Mesothelial cell of epicardium (in vitro differentiated cells): ENCODE measurements around the gene MIEF2. TPM values are rescaled to one million over a fixed set of nuclear protein-coding genes. Genes with fewer than 3 reads are reported as not detected.

Experiments used
- DNase-seq, 2 experiments: peaks; one replicate each; pipeline ENCODE4 v3.0.0; 2021; ENCODE audit warnings: low spot score in 2 of 2; ENCODE audit not compliant: unreplicated experiment in 2 of 2
- H3K27ac Mint-ChIP-seq: 2 replicates; pipeline ENCODE4 v1.8.0; 2021; ENCODE audit warnings: mixed read lengths
- H3K27me3 Mint-ChIP-seq: 2 replicates; pipeline ENCODE4 v1.8.0; 2021; ENCODE audit warnings: low read depth, mixed read lengths
- H3K36me3 Mint-ChIP-seq: 2 replicates; pipeline ENCODE4 v1.8.0; 2021; ENCODE audit warnings: mixed read lengths
- H3K4me1 Mint-ChIP-seq: 2 replicates; pipeline ENCODE4 v1.8.0; 2021; ENCODE audit warnings: mixed read lengths
- H3K4me3 Mint-ChIP-seq: 2 replicates; pipeline ENCODE4 v1.8.0; 2021; ENCODE audit warnings: mild to moderate bottlenecking, moderate library complexity, mixed read lengths
- H3K9me3 Mint-ChIP-seq: 2 replicates; pipeline ENCODE4 v1.8.0; 2021; ENCODE audit warnings: mixed read lengths
- total RNA-seq: library from RNA; stranded (reverse); gene quantifications from 3 replicates; pipeline ENCODE4 v1.2.1, GENCODE V29; 2021
- TF ChIP-seq, protein P1 (sequence below): fragments of 200-600 bp; sonication (generic); IDR thresholded peaks from one replicate; pipeline ENCODE4 v1.5.0; 2021; ENCODE audit warnings: antibody characterized with exemption; ENCODE audit not compliant: unreplicated experiment

Gene MIEF2
- total RNA-seq, 1 donor from 2014 or later, result 23.8 TPM

DNA sequence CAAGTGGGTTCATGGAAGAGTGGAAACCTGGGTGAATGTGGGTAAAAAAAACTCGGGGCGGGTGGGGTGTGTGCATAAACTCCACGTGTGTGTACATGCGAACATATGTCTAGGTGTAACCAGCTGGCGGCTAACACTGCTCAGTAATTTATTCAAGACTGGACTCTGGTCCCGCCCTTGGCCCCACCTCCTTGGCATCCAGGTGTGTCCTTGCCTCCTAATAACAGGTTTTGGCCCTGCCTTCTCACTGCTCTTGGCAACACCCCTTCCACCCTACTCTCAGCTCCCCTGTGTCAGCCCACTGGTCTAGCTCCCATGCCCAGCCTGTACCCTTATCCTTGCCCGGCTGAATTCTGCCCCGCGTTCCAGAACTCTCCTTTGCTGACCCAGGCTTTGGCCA is 10.2 kb upstream of the MIEF2 start:
- TF ChIP-seq, protein P1, sequence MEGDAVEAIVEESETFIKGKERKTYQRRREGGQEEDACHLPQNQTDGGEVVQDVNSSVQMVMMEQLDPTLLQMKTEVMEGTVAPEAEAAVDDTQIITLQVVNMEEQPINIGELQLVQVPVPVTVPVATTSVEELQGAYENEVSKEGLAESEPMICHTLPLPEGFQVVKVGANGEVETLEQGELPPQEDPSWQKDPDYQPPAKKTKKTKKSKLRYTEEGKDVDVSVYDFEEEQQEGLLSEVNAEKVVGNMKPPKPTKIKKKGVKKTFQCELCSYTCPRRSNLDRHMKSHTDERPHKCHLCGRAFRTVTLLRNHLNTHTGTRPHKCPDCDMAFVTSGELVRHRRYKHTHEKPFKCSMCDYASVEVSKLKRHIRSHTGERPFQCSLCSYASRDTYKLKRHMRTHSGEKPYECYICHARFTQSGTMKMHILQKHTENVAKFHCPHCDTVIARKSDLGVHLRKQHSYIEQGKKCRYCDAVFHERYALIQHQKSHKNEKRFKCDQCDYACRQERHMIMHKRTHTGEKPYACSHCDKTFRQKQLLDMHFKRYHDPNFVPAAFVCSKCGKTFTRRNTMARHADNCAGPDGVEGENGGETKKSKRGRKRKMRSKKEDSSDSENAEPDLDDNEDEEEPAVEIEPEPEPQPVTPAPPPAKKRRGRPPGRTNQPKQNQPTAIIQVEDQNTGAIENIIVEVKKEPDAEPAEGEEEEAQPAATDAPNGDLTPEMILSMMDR, result no peak
- H3K9me3 Mint-ChIP-seq, result no peaks in the 10 kb centered on the region
- no peak overlapping the region for H3K4me3 Mint-ChIP-seq
- no peak overlapping the region for H3K27ac Mint-ChIP-seq
- peaks cover 13% of the 10 kb centered on the region for H3K4me1 Mint-ChIP-seq
- peaks cover 29% of the 10 kb centered on the region for H3K36me3 Mint-ChIP-seq
- DNase-seq, result no peak
- no peaks in the 10 kb centered on the region for H3K27me3 Mint-ChIP-seq

DNA sequence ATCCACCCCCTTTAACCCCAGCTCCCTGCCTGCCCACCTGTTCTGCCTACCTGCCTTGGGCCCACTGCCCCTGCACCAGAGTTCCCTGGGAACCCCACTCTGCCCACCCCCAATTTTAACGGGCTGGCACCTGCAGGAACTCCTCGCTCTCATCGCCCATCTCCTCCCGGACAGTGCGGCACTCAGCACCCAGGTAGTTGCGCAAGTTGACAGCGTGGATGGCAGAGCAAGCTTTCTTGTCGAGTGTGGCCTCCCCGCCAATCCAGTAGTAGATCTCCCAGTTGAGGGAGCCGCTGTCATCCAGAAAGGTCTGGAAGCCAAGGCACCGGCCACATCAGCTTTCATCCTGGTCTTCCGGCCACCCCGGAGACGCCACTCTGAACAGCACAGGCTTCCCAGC is 9.8 kb upstream of the MIEF2 start:
- Mint-ChIP-seq H3K36me3 (peaks cover 26% of the 10 kb centered on the region), H3K4me3 (no peak overlapping the region), H3K27me3 (no peaks in the 10 kb centered on the region), H3K9me3 (no peaks in the 10 kb centered on the region), H3K4me1 (peaks cover 13% of the 10 kb centered on the region), H3K27ac (no peak overlapping the region)
- no peak for DNase-seq
- TF ChIP-seq, protein P1, result no peak

DNA sequence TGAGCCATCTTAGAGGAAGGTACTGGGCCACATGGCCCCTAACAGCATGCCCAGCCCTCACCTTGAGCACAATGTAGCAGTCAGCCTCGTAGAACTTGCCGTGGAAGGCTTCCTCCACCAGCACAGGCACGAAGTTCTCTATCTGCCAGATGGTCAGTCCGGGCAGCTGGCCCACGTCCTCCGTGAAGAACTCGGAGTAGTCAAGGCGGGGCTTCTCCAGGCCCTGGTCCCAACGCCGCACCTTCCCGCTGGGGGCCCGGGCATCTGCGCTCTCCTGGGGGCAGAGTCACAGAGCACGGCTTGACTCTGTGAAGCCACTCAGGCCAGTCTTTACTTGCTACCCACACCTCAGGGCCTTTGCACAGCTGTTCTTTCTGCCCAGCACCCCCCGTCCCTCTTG is 9.3 kb upstream of the MIEF2 start:
- TF ChIP-seq, protein P1, result no peak
- Mint-ChIP-seq H3K4me3 (no peak overlapping the region), H3K36me3 (peaks cover 26% of the 10 kb centered on the region), H3K27ac (no peak overlapping the region), H3K4me1 (peaks cover 13% of the 10 kb centered on the region), H3K27me3 (no peaks in the 10 kb centered on the region), H3K9me3 (no peaks in the 10 kb centered on the region)
- DNase-seq, result no peak

DNA sequence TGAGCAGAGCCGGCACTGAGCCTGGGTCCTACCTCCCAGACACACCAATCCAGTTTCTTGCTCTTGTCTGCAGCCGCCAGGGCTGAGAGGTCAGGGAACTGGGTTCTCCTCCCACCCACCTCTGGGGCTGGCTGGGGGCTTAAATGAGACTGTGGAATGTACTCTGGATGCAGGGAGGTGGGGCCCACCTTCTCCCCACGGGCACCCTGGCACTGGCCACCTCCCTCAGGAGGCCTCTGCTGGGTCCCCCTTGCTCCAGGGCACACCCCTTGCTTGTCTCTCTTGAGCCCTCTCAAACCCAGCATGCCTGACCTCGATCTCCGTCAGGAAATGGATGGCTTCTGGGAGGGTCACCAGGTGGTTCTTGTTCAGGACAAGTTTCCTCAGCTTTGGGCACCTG is 8.3 kb upstream of the MIEF2 start:
- Mint-ChIP-seq H3K4me3 (no peak overlapping the region), H3K4me1 (peaks cover 10% of the 10 kb centered on the region), H3K36me3 (peaks cover 25% of the 10 kb centered on the region), H3K27me3 (no peaks in the 10 kb centered on the region), H3K9me3 (no peaks in the 10 kb centered on the region), H3K27ac (no peak overlapping the region)
- TF ChIP-seq, protein P1, result no peak
- DNase-seq, result no peak

DNA sequence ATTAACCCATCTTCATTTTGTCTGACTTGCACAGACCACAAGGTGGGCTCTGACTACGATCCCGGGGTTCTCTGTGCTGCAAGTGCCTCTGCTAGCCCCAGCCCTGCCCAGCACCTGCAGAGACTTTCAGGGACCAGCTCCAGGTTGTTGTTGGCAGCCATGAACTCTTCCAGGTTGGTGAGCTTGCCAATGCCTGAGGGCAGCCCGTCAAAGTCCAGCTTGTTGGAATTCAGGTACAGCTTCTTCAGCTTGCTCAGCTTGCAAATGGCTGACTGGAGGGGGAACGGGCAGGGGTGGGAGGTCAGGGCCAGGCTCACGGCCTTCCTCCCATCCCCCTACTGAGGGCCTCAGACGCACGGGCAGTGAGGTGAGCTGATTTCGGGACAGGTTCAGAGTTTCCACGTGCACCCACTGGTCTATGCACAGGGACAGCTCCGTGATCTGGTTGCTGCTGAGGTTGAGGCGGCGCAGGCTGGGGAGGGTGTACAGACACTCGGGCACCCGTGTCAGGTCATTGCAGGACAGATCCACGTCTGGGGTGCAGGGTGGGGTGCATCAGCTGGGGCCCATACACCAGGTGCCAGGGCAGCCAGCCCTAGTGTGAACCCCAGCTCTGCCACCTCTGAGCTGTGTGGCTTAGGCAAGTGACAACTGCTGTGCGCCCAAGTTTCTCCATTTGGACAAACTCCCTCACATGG is 7.1 kb upstream of the MIEF2 start:
- Mint-ChIP-seq H3K27ac (no peak overlapping the region), H3K36me3 (peaks cover 21% of the 10 kb centered on the region), H3K9me3 (no peaks in the 10 kb centered on the region), H3K4me3 (no peak overlapping the region), H3K4me1 (peaks cover 12% of the 10 kb centered on the region), H3K27me3 (no peaks in the 10 kb centered on the region)
- TF ChIP-seq, protein P1, result no peak
- no peak for DNase-seq
